ENCODE data around the gene SKAP2. TPM values are rescaled to one million over a fixed set of nuclear protein-coding genes. Genes with fewer than 3 reads are reported as not detected.

SKAP2 gene
- total RNA-seq, 1 donor = 10.4 TPM

DNA sequence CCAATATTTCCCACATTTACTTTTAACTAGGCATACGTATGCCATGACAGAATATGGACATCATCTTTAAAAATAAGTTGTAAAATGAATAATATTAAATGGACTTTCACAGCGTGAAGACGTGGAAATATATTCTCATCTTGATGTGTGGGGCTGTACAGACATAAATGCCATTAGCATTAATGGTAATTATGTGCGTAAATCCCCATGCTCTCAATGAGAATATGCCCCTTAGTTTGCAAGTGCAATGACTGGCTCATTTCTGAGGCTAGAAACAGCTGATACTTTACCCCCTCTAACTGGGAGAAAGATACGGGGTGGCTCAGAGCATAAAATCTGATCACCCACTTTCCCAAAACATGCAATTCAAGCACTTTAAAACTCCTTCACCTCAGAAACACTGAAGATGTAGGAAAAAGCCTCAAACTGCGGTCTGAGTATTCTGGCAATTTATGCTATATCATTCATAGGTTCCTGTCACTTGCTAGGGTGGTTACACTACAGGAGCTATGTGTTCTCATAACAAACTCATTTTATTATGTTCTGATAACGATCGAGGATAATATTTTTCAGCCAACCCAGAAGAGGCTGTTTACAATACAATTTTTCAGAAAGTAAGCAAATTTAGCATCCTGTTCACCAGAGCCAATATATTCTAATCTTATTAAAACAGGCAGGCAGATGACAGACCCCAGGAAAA, 211.8 kb downstream of the SKAP2 start:
- H3K4me3 ChIP-seq (ENCODE audit: low read depth, low read length) = no peak overlapping the region
- DNase-seq (ENCODE audit: low read depth) = no peak
- TF ChIP-seq, protein P1, sequence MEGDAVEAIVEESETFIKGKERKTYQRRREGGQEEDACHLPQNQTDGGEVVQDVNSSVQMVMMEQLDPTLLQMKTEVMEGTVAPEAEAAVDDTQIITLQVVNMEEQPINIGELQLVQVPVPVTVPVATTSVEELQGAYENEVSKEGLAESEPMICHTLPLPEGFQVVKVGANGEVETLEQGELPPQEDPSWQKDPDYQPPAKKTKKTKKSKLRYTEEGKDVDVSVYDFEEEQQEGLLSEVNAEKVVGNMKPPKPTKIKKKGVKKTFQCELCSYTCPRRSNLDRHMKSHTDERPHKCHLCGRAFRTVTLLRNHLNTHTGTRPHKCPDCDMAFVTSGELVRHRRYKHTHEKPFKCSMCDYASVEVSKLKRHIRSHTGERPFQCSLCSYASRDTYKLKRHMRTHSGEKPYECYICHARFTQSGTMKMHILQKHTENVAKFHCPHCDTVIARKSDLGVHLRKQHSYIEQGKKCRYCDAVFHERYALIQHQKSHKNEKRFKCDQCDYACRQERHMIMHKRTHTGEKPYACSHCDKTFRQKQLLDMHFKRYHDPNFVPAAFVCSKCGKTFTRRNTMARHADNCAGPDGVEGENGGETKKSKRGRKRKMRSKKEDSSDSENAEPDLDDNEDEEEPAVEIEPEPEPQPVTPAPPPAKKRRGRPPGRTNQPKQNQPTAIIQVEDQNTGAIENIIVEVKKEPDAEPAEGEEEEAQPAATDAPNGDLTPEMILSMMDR (IDR thresholded peaks at IDR 0.05; ENCODE audit: insufficient read depth, low read depth, low read length) = no peak

DNA sequence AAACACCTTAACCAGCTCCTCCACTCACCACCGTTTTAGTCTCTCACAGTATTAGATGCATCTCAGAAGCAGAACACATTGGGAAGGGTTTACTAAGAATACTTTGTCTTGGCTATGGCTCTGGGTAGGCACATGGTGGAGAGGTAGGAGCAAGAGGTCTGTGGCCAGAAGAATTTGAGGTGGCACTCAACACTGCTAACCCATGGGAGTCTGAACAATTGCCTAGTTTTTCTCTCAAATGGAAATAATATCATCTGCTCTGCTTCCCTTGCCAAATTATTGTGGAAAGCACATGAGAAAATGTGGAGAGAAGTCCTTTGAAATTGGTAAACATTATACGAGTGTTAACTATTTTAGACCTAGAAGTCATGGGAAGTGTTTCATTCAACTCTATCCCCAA, 214.3 kb downstream of the SKAP2 start:
- no peak overlapping the region for H3K4me3 ChIP-seq (ENCODE audit: low read depth, low read length)
- no peak for DNase-seq (ENCODE audit: low read depth)
- TF ChIP-seq, protein P1 (IDR thresholded peaks at IDR 0.05; ENCODE audit: insufficient read depth, low read depth, low read length) = no peak

DNA sequence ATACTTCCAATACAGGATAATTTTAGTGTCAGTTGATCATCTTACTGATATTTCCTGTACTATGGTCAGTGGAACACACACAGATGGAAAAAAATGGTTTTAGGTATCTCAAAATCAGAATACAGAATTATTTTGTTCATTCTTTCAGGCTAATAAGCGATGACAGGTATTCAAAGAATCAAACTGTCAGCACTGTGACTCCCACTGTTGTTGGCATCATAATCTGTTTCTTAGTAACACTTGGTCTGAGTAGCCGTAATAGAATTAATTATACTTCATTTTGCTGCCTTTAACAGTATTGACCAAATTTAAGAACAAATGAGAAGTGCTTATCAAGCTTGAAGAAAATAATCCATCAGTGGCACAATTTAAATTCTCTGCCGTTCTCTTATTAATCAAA, 215.0 kb downstream of the SKAP2 start:
- TF ChIP-seq, protein P1 (IDR thresholded peaks at IDR 0.05; ENCODE audit: insufficient read depth, low read depth, low read length) = no peak
- DNase-seq (ENCODE audit: low read depth) = no peak
- no peak overlapping the region for H3K4me3 ChIP-seq (ENCODE audit: low read depth, low read length)

DNA sequence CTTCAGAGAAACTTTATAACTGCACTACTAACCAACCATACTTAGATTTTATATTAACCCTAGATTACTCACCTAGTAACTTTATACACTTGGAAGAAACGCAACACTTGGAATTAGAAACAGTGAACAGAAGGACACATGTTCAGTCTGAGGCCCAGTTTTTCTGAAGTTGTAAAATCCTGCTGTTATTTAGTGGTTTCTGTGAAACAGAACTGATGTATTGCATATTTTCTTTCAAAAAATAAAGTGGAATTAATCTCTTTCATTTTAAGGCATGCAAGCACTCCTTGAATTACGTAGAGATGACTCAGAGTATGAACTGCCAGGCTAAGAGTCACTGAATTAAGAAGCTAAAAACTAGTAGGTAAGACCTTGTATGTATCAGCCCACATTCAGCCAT, 215.8 kb downstream of the SKAP2 start:
- TF ChIP-seq, protein P1 (IDR thresholded peaks at IDR 0.05; ENCODE audit: insufficient read depth, low read depth, low read length) = no peak
- no peak overlapping the region for H3K4me3 ChIP-seq (ENCODE audit: low read depth, low read length)
- DNase-seq (ENCODE audit: low read depth) = peak; percentile 28

DNA sequence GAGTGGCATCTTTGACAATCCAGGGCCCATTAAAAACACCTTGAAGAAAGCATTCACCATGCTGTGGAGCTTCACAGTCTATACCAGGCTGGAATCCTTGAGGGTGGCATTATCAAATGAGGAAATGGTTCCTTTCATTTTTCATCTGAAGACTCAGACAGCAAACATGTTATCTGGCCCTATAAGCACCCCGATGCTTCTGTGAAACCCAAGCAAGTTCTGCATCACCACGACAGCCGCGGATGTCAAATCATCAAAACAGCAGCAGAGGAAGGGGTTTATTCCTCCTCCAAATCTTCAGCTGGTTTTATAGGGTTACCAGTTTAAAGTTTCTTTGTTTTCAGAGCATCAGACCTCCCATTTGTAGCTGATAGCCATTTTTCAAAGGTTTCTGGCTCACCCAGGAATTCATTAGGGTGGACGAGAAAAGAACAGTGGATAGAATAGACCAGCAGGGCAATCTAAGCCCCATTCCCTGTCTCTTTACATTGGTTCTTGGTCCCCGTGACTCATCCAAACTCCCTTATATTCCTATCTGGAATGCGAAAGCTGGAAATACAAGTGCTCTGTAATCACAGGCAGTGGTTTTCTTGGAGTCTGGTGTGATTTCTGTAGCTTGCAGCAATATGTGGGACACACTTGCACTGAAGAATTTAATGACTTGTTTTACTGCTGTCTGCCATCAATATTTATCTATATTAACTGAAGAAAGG, 217.9 kb downstream of the SKAP2 start:
- DNase-seq (ENCODE audit: low read depth) = no peak
- TF ChIP-seq, protein P1 (IDR thresholded peaks at IDR 0.05; ENCODE audit: insufficient read depth, low read depth, low read length) = no peak
- H3K4me3 ChIP-seq (ENCODE audit: low read depth, low read length) = no peak overlapping the region

DNA sequence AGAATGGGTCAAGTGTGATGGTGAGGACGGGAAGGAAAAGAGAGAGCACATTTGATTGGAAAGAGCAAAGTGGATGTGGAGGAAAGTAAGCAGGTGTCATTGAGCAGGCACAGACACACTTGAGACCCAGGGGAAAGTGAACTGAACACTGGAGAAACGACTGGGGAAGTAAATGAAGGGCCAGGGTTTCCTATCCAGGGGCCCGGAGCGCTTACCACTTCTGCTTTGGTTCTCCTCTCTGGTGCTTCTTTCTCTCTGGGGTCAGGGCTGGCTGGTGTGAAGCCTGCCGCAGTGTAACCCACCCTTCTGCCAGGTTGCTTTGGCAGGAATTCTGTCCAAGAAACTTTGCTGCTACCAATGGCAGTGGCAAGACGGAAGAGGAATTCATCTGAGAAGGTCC, 219.3 kb downstream of the SKAP2 start:
- H3K4me3 ChIP-seq (ENCODE audit: low read depth, low read length) = no peak overlapping the region
- TF ChIP-seq, protein P1 (IDR thresholded peaks at IDR 0.05; ENCODE audit: insufficient read depth, low read depth, low read length) = no peak
- DNase-seq (ENCODE audit: low read depth) = no peak
